K562 (cell line): ENCODE measurements around the gene LAMTOR4. TPM values are rescaled to one million over a fixed set of nuclear protein-coding genes. Genes with fewer than 3 reads are reported as not detected.
A peak's percentile ranks its signal among the peaks of the same experiment; 100 is the strongest.

Experiments used
- BRD4 ChIP-seq: fragments of 200-600 bp; sonication (generic); IDR thresholded peaks from 2 replicates; pipeline ENCODE4 v1.6.1; 2017; ENCODE audit warnings: inconsistent platforms
- CBFA2T2 ChIP-seq: fragments of 450-650 bp; conservative IDR thresholded peaks from 2 replicates; pipeline ENCODE4 v1.6.1; 2017; ENCODE audit warnings: mild to moderate bottlenecking
- HIVEP1 ChIP-seq: fragments of 250-450 bp; sonication (Bioruptor Pico); IDR thresholded peaks from 2 replicates; pipeline ENCODE4 v1.4.0; 2020; ENCODE audit warnings: mild to moderate bottlenecking
- HOXB6 ChIP-seq: fragments of 250-450 bp; sonication (Bioruptor Pico); IDR thresholded peaks from 2 replicates; pipeline ENCODE4 v1.5.1; 2022; ENCODE audit warnings: mild to moderate bottlenecking, borderline replicate concordance
- MAZ ChIP-seq, 2 experiments: fragments of 450-650 bp in 1 of 2; sonication (generic) in 1 of 2; formaldehyde crosslinking; IDR thresholded peaks in 1 of 2; conservative IDR thresholded peaks in 1 of 2; 2 replicates each; pipeline versions ENCODE4 v1.4.0 to v1.5.0; 2020; ENCODE audit warnings: mild to moderate bottlenecking in 1 of 2, missing genetic modification reagents in 1 of 2
- NBN ChIP-seq: fragments of 450-650 bp; IDR thresholded peaks from 2 replicates; pipeline ENCODE4 v1.6.1; 2016; ENCODE audit warnings: low read depth, mild to moderate bottlenecking
- RB1 ChIP-seq: fragments of 450-650 bp; IDR thresholded peaks from 2 replicates; pipeline ENCODE4 v1.6.1; 2017; ENCODE audit warnings: low read depth, mild to moderate bottlenecking
- SMARCA5 ChIP-seq: fragments of 450-650 bp; IDR thresholded peaks from 2 replicates; pipeline ENCODE4 v1.6.1; 2016
- TARDBP ChIP-seq: fragments of 450-650 bp; IDR thresholded peaks from 2 replicates; pipeline ENCODE4 v1.6.1; 2016
- ZNF212 ChIP-seq: fragments of 450-650 bp; formaldehyde crosslinking; IDR thresholded peaks from 2 replicates; pipeline ENCODE4 v1.4.0; 2020; ENCODE audit warnings: mild to moderate bottlenecking
- ZNF717 ChIP-seq: fragments of 250-450 bp; sonication (Bioruptor Pico); IDR thresholded peaks from 2 replicates; pipeline ENCODE4 v1.5.0; 2021
- polyA plus RNA-seq, 8 experiments: library from polyadenylated mRNA; depleted of rRNA in 4 of 8; stranded (reverse) in 5 of 8; unstranded in 3 of 8; fragments of >200 nt; fragmentation: Nextera tagmentation in 2 of 8; fragmentation: Illumina TruSeq in 1 of 8; extraction: Ambion mirVana in 2 of 8; extraction: Trizol in 1 of 8; gene quantifications; 2 replicates each; pipeline versions ENCODE4 v1.2.1 to v1.2.3, GENCODE V29; 2011 to 2014; ENCODE audit warnings: inconsistent platforms in 1 of 8, missing spikeins in 1 of 8
- total RNA-seq, 7 experiments: library from RNA; depleted of rRNA in 6 of 7; stranded (reverse); fragments of >200 nt in 6 of 7; fragmentation: Illumina TruSeq in 2 of 7; extraction: Trizol in 2 of 7; gene quantifications; 2 replicates each; pipeline versions ENCODE4 v1.2.1 to v1.2.3, GENCODE V29; 2011 to 2021; ENCODE audit warnings: low replicate concordance in 1 of 7
- TF ChIP-seq, protein P1 (sequence below): sonication (generic); formaldehyde crosslinking; IDR thresholded peaks from 2 replicates; pipeline ENCODE4 v1.8.1; 2023; ENCODE audit warnings: mild to moderate bottlenecking, missing genetic modification reagents
- TF ChIP-seq, protein P2 (sequence below), 2 experiments: fragments of 150-350 bp in 1 of 2; IDR thresholded peaks; 2 replicates each; pipeline ENCODE4 v1.6.1; 2012 to 2016; ENCODE audit warnings: low read depth in 2 of 2, low read length in 2 of 2, mild to moderate bottlenecking in 1 of 2, moderate library complexity in 1 of 2
- TF ChIP-seq, protein P3 (sequence below): fragments of 150-350 bp; IDR thresholded peaks from 2 replicates; pipeline ENCODE4 v1.6.1; 2014; ENCODE audit warnings: low read depth, mild to moderate bottlenecking, low read length, borderline replicate concordance
- TF ChIP-seq, protein P4 (sequence below): sonication (generic); formaldehyde crosslinking; IDR thresholded peaks from 2 replicates; pipeline ENCODE4 v1.8.0; 2022; ENCODE audit warnings: mild to moderate bottlenecking, missing genetic modification reagents
- TF ChIP-seq, protein P5 (sequence below): IDR thresholded peaks from 2 replicates; pipeline ENCODE4 v1.6.1; 2016; ENCODE audit warnings: missing genetic modification characterization, missing compliant biosample characterization

Gene LAMTOR4
- total and polyA plus RNA-seq, 9 of the 15 experiments (the other 6 are each of a cell fraction or from before 2014, with no cell fraction given): 79.6 to 314 (median 195) TPM

DNA sequence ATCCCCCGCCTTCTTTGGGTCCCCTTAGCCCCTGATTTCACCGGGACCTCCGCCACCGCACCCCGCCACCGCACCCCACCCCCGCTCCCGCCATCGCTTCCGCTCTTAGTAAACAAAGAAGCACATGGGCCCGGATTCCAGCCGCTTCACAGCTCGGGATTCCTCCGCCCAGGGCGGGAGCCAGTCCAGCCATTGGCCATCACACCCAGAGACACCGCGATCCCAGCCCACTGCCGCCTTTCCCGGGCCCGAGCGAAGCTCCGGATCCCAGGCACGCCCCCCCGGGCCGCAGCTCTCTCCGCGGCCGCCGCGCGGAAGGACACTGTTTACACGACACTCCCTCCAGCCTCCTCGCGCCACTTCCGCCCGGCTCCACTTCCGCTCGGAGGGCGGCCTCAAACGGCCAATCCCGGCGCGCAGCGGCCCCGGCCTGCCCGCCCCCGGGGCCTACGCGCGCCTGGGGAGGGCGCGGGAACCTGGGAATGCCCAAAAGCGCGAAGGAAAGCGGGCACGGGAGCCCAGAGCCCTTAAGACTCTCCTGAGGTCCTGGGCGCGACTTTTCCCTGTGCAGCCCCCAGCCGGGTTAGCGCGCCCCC, 48.2 kb upstream of the LAMTOR4 start (continued):
- TF ChIP-seq ZNF212 (CRISPR knock-in tag) (no peak), MAZ (CRISPR knock-in tag; conservative IDR thresholded peaks at IDR 0.05 in 1 of 2, IDR thresholded peaks at IDR 0.05 in 1 of 2) (peak; percentile 58 to 94), SMARCA5 (no peak), BRD4 (no peak; the same call in 1 of the 2 replicates), HIVEP1 (CRISPR knock-in tag) (0 out of 2 replicates have a peak, but pooled peaks have one; percentile 22), ZNF717 (CRISPR knock-in tag) (no peak), RB1 (peak; percentile 94; the same call in 1 of the 2 replicates), NBN (0 out of 2 replicates have a peak, but pooled peaks have one; percentile 19), TARDBP (0 out of 2 replicates have a peak, but pooled peaks have one; percentile 35), HOXB6 (no peak), CBFA2T2 (no peak)
- TF ChIP-seq, protein P1, sequence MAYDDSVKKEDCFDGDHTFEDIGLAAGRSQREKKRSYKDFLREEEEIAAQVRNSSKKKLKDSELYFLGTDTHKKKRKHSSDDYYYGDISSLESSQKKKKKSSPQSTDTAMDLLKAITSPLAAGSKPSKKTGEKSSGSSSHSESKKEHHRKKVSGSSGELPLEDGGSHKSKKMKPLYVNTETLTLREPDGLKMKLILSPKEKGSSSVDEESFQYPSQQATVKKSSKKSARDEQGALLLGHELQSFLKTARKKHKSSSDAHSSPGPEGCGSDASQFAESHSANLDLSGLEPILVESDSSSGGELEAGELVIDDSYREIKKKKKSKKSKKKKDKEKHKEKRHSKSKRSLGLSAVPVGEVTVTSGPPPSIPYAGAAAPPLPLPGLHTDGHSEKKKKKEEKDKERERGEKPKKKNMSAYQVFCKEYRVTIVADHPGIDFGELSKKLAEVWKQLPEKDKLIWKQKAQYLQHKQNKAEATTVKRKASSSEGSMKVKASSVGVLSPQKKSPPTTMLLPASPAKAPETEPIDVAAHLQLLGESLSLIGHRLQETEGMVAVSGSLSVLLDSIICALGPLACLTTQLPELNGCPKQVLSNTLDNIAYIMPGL (CRISPR knock-in tag): peak; percentile 44; the same call in 1 of the 2 replicates
- TF ChIP-seq, protein P2, sequence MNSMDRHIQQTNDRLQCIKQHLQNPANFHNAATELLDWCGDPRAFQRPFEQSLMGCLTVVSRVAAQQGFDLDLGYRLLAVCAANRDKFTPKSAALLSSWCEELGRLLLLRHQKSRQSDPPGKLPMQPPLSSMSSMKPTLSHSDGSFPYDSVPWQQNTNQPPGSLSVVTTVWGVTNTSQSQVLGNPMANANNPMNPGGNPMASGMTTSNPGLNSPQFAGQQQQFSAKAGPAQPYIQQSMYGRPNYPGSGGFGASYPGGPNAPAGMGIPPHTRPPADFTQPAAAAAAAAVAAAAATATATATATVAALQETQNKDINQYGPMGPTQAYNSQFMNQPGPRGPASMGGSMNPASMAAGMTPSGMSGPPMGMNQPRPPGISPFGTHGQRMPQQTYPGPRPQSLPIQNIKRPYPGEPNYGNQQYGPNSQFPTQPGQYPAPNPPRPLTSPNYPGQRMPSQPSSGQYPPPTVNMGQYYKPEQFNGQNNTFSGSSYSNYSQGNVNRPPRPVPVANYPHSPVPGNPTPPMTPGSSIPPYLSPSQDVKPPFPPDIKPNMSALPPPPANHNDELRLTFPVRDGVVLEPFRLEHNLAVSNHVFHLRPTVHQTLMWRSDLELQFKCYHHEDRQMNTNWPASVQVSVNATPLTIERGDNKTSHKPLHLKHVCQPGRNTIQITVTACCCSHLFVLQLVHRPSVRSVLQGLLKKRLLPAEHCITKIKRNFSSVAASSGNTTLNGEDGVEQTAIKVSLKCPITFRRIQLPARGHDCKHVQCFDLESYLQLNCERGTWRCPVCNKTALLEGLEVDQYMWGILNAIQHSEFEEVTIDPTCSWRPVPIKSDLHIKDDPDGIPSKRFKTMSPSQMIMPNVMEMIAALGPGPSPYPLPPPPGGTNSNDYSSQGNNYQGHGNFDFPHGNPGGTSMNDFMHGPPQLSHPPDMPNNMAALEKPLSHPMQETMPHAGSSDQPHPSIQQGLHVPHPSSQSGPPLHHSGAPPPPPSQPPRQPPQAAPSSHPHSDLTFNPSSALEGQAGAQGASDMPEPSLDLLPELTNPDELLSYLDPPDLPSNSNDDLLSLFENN (IDR thresholded peaks at IDR 0.05; ENCODE audit: low read depth in 2 of 2, low read length in 2 of 2): no peak
- TF ChIP-seq, protein P3, sequence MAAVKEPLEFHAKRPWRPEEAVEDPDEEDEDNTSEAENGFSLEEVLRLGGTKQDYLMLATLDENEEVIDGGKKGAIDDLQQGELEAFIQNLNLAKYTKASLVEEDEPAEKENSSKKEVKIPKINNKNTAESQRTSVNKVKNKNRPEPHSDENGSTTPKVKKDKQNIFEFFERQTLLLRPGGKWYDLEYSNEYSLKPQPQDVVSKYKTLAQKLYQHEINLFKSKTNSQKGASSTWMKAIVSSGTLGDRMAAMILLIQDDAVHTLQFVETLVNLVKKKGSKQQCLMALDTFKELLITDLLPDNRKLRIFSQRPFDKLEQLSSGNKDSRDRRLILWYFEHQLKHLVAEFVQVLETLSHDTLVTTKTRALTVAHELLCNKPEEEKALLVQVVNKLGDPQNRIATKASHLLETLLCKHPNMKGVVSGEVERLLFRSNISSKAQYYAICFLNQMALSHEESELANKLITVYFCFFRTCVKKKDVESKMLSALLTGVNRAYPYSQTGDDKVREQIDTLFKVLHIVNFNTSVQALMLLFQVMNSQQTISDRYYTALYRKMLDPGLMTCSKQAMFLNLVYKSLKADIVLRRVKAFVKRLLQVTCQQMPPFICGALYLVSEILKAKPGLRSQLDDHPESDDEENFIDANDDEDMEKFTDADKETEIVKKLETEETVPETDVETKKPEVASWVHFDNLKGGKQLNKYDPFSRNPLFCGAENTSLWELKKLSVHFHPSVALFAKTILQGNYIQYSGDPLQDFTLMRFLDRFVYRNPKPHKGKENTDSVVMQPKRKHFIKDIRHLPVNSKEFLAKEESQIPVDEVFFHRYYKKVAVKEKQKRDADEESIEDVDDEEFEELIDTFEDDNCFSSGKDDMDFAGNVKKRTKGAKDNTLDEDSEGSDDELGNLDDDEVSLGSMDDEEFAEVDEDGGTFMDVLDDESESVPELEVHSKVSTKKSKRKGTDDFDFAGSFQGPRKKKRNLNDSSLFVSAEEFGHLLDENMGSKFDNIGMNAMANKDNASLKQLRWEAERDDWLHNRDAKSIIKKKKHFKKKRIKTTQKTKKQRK: peak; percentile 33; the same call in 1 of the 2 replicates
- TF ChIP-seq, protein P4, sequence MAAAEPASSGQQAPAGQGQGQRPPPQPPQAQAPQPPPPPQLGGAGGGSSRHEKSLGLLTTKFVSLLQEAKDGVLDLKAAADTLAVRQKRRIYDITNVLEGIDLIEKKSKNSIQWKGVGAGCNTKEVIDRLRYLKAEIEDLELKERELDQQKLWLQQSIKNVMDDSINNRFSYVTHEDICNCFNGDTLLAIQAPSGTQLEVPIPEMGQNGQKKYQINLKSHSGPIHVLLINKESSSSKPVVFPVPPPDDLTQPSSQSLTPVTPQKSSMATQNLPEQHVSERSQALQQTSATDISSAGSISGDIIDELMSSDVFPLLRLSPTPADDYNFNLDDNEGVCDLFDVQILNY (CRISPR knock-in tag): 0 out of 2 replicates have a peak, but pooled peaks have one; percentile 44
- TF ChIP-seq, protein P5, sequence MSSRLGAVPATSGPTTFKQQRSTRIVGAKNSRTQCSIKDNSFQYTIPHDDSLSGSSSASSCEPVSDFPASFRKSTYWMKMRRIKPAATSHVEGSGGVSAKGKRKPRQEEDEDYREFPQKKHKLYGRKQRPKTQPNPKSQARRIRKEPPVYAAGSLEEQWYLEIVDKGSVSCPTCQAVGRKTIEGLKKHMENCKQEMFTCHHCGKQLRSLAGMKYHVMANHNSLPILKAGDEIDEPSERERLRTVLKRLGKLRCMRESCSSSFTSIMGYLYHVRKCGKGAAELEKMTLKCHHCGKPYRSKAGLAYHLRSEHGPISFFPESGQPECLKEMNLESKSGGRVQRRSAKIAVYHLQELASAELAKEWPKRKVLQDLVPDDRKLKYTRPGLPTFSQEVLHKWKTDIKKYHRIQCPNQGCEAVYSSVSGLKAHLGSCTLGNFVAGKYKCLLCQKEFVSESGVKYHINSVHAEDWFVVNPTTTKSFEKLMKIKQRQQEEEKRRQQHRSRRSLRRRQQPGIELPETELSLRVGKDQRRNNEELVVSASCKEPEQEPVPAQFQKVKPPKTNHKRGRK (tag): no peak
